Fibroblast of peridontal ligament (primary cell): ENCODE measurements around the gene PGPEP1.
"Not testable (repeated sequence)": the region's sequence is repeated elsewhere in the genome, so short reads cannot be mapped to it uniquely, and the experiment has no call there.

ENCODE experiments used
- DNase-seq: peaks from one replicate; pipeline ENCODE4 v3.0.0-alpha.2; 2010; ENCODE audit errors: extremely low read depth

Gene PGPEP1

DNA sequence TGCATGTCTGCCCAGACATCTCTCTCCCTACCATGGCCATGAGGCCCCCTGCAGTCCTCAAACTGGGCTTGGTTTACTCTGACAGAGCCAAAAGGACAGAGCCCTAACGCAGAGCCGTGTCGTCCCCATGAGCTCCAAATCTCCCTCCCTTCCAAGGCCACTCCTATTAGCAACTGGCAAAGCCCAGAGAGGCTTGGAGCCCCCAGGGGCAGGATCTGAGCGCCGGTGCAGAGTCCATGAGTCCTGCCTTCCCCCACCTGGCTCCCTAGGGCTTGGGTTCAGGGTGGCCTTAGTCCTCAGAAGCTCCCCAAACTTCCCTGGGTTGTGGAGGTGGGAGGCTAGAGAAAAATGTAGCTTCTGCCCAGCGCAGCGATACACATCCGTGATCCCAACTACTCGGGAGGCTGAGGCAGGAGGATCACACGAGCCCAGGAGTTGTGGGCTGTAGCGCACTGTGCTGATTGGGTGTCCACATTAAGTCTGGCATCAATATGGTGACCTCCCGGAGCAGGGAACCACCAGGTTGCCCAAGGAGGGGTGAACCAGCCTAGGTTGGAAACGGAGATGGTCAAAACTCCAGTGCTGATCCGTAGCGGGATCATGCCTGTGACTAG is 7.4 kb upstream of the PGPEP1 start:
- DNase-seq, result no peak

DNA sequence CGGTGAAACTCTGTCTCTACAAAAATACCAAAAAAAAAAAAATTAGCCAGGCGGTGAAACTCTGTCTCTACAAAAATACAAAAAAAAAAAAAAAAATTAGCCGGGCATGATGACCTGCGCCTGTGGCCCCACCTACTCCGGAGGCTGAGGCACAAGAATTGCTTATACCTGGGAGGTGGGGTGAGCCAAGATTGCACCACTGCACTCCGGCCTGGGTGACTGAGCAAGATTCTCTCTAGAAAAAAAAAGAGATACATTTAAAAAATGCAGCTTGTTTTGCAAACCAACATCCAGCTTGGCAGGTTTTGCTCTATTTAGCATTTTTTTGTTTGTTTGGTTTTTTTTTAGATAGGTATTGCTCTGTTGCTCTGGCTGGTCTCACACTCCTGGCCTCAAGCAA is 6.7 kb upstream of the PGPEP1 start:
- no peak for DNase-seq

DNA sequence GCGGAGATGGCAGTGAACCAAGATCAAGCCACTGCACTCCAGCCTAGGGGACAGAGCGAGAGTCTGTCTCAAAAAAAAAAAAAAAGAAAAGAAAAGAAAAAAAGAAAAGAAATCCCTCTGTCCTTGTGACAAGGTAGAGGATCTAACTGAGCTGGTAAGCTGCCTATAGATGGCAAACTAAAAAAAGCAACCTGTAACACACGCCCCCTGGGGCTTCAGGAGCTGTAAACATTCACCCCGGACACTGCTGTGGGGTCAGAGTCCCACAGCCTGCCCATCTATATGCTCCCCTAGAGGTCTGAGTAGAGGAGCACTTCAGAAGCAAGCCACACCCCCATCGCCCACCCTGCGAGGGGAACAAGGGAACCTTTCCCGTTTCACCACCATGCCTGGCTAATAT is 4.3 kb upstream of the PGPEP1 start:
- no peak for DNase-seq

DNA sequence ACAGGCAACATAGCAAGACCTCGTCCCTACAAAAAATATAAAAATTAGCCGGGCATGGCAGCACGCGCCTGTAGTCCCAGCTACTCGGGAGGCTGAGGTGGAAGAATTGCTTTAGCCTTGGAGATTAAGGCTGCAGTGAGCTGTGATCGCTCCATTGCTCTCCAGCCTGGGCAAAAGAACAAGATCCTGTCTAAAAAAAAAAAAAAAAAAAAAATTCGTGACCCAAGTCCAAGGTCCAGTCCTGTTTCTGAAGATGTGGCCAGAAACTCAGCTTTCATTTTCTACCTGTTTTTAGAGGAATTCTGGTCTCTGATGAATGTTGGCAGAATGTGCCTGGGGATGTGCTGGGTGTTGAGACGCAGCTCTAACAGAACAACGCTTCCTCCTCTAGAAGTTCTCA is 1.9 kb upstream of the PGPEP1 start:
- no peak for DNase-seq

DNA sequence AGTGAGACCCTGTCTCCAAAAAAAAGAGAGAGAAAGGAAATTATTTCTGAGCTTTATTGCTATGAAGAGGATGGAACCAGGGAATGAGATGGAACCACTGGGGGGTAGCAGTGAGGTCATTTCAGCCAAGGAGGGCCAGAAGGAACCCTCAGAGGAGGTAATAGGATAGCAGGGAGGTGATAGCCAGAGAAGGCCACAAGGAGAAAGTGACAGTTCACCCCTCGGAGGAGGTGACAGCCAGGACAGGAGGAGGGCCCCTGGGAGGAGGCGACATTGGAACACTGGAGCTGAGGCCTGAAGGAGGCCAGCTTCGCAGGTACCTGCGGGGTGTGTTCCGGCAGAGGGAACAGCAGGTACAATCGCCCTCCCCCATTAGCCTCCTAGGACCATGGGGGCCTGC is 675 bp upstream of the PGPEP1 start:
- no peak for DNase-seq

DNA sequence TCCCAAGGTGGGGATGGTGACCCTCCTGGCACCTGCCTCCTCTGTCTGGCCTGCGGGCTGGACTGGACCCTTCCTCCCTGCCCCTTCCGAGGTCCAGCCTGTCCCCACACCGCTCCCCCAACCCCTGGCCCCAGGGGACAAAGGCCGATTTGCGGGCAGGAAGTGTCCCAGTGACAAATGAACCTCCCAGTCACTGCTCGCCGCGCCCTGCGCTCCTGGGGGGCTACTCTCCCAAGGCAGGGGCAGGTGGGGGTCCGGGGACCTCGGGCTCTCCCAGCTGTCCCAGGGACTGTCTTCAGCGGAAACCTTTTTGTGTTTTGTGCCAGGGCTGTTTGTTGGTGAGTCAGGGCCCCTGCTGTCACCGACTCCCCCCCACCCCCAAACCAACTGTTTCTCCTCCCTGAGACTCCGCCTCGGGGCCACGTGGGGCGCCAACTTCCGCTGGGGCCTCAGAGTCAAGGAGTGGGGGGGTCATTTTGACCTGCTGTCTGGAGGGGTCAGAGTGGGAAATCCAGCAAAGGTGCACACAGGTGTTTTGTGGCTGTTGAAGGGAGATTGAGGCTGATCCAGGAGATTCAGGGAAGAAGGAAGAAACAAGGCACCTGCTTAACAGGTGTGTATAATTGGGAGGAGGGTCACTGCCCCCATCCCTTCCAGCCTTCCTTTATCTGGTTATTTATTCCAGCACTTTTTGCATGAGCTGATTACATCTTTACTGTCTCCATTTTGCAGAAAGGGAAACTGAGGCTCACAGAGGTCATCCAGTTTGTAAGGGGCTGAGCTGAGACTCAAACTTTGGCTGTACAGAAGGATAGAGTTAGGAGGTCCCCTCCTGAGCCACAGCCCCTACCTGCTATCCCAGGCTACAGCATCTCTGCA is 831 bp downstream of the PGPEP1 start:
- no peak for DNase-seq

DNA sequence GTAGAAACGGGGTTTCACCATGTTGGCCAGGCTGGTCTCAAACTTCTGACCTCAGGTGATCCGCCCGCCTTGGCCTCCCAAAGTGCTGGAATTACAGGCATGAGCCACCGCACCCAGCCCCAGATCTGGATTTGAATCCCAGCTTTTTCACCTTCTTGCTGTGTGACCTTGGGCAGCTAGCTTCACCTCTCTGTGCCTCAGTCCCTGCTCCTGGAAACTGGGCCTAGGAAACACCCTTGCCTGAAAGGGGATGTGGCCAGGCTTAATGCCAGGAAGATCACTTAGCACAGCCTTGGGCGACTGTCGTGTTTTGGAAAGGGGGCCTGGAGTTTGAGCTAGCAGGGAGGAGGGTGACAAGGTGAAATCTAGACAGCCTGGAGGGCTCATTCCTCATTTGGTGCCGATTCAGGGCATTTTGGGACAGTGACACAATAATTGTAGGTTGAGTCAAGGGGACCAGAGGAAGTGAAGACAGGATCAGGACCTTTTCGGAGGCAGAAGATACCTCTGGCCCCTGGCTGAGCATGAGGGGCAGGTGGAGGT is 1.8 kb downstream of the PGPEP1 start:
- DNase-seq, result no peak

DNA sequence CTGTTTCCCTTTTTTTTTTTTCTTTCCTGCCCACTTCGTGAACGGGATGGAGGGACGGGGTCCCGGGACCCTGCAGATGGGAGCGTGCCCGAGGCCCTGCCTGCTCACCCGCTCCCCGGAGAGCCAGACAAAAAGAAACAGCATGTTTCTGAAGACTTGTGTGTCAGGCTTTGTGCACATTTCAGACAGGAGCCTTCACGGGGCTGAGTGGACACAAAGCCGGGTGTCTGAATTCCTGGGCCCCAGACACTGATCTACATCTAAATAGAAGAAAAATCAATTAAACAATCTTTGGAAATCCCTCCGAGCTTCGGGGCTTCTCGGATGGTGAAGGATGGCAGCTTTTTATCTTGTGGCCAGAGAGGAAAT is 4.2 kb downstream of the PGPEP1 start:
- DNase-seq, result no peak

DNA sequence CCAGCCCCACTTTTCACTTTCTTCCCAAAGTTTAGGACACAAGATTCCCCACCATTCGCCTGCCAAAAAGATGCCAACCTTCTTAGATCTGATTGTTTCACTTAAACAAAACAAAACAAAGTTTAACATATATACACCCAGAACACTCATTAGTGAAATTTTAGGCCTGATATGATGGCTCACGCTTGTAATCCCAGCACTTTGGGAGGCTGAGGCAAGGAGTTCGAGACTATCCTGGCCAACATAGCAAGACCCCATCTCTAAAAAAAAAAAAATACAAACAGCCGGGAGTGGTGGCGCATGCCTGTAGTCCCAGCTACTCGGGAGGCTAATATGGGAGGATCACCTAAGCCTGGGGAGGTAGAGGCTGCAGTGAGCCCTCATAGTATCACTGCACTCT is 4.9 kb downstream of the PGPEP1 start:
- no peak for DNase-seq

DNA sequence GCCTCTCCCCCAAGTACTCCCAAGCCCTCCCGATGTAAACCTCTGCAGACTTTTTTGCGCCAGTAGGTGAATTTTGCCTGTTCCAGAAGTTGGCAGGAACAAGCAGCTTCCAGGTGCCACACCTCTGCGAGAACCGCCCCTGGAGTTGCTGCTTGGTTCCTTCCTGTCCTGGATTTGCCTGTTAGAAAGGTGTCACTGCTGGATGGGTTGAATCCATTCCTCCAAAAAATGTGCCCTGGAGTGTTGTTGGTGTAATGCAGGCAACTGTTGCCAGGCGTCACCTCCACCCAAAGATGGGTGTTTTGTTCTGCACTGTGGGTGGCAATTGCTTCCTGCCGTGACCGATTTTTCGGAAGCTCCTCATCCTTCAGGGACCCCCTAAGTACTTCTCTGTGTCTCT is 5.7 kb downstream of the PGPEP1 start:
- DNase-seq, result no peak

DNA sequence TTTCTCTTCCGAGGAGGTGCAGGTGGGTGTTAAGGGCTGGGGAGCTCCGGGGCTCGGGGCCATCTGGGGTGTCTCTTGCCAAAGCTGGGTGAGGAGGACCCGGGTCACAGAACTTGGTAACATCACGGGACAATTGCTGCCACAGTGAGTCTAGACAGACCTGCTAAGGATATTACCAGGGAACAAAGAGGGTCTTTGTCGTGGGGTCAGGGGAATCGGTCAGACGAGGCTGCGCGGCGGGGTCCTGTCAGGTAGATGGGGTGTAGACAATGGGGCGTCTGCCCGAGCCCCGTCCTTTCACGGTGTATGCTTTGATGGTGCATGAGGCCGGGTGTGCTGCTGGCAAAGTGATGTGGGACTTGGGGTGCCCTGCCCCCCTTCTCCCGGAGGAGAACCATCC is 7.8 kb downstream of the PGPEP1 start:
- no peak for DNase-seq

DNA sequence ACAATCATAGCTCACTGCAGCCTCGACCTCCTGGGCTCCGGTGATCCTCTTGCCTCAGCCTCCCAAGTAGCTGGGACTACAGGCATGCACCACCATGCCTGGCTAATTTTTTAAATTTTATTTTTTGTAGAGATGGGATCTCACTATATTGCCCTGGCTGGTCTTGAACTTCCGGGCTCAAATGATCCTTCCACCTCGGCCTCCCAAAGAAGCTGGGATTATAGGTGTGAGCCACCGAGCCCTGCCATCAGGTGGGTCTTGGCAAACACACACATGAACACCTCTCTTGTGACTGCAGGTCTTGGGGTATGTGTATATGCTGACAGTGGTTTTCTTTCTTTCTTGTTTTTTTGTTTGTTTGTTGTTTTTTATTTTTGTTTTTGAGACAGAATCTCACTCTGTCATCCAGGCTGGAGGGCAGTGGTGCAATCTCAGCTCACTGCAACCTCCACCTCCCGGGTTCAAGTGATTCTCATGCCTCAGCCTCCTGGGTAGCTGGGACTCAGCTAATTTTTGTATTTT is 8.5 kb downstream of the PGPEP1 start:
- not testable (repeated sequence) for DNase-seq

DNA sequence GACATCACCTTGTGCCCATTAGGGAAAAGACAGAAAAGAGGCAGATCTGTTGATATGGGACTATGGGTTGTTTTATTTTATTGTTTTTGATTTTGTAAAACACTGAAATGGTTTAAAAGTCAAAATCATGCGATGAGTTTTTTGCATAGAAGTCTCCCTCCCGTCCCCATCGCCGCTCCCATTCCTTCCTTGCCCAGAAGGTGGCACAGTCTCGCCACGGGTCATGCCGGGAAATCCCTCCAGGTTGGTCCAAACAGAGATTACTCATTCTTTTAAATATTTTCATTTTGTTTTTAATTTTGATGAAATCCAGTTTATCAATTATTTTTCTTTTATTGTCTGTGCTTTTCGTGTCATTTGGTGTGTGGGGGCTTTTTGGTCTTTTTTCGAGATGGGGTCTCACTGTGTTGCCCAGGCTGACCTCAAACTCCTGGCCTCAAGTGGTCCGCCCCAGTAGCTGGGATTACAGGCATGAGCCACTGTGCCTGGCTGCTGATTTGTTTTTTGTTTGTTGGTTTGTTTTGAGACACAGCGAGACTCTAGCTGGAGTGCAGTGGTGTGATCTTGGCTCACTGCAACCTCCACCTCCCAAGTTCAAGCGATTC is 9.2 kb downstream of the PGPEP1 start:
- DNase-seq, result peak; percentile 69

DNA sequence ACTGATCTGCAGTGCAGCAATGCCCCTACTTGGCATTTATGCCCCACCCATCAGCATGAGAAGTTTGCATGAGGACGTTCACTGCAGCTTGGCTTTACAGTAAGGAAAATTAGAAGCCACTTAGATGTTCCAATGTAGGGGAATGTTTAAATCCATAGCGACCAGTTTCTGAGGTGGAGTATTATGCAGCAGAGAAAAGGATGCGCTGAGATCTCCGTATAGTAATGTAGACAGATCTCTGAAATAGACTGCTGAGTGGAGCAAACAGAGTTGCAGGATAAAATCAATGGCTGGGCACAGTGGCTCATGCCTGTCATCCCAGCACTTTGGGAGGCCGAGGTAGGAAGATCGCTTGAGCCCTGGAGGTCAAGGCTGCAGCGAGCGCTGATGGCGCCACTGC is 10.1 kb downstream of the PGPEP1 start:
- no peak for DNase-seq

DNA sequence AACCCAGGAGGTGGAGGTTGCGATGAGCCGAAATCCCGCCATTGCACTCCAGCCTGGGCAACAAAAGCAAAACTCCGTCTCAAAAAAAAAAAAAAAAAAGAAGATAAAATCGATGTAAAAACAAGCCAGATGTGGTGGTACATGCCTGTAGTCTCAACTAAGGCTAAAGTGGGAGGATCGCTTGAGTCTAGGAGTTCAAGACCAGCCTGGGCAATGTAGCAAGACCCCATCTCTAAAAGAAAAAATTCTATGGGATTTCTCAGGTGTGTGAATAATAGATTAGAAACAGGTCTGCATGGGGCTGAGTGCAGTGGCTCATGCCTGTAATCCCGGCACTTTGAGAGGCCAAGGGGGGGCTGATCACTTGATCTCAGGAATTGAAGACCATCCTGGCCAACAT is 11.1 kb downstream of the PGPEP1 start:
- DNase-seq, result no peak

DNA sequence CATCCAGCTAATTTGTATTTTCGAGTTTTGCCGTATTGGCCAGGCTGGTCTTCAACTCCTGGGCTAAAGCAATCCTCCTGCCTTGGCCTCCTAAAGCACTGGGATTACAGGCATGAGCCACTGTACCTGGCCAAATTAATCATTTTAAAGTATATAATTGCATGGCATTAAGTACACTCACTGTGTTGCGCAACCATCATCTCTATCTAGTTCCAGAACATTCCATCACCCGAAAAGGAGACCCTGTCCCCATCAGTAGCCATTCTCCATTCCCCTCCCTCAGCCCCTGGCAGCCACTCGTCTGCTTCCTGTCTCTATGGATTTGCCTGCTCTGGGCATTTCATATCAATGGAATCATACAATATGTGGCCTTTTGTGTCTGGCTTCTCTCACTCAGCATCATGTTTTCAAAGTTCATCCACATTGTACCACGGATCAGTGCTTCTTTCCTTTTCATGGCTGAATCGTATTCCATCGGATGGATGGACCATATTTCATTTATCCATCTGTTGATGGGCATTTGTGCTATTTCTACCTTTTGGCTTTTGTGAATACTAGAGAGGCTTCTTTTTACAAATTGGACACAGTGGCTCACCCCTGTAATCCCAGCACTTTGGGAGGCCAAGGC is 13.1 kb downstream of the PGPEP1 start:
- DNase-seq, result no peak

DNA sequence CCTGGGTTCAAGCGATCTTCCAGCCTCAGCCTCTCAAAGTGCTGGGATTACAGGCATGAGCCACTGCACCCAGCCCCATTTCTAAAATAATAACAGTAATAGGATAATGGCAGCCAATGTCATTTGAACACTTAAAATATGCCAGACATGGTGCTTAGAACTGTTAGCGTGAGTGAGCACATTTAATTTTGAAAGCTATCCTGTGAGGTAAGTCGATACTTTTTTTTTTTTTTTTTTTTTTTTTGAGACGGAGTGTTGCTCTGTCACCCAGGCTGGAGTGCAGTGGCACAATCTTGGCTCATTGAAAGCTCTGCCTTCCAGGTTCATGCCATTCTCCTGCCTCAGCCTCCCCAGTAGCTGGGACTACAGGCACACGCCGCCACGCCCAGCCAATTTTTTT is 14.3 kb downstream of the PGPEP1 start:
- DNase-seq, result not testable (repeated sequence)

DNA sequence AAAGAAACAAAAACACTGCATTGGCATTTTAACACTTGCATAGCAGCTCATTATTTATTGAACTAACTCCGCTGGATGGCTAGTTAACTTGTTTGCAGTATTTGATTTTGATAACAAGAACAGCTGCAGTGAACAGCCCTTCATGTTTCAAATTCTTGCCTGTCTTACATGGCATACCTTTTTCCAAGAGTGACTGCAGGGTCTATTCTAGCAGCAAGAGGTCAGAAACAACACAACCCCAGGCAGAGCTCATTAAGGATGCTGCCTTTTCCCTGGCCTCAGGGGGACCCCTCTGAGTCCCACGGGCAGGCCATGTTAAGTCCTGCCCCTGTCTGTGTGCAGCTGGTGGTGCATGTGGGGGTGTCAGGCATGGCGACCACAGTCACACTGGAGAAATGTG is 16.6 kb downstream of the PGPEP1 start:
- no peak for DNase-seq

DNA sequence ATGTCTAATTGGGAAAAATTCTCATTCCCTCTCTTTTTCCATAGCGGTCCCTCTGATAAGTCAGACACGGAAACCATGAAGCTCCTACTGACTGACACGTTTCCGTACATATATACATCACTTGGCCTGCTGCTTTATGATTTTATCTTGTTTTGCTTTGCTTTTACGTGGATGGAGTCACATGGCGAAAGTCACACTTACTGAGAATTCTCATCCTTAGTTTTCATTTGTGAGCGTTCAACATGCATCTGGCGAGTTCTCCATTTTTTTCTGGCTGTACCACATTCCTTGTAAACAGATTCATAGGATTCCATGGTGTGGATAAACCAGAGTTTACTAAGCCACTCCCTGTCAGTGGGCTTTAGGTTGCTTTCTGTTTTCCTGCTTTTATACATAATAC is 21.2 kb downstream of the PGPEP1 start:
- no peak for DNase-seq

DNA sequence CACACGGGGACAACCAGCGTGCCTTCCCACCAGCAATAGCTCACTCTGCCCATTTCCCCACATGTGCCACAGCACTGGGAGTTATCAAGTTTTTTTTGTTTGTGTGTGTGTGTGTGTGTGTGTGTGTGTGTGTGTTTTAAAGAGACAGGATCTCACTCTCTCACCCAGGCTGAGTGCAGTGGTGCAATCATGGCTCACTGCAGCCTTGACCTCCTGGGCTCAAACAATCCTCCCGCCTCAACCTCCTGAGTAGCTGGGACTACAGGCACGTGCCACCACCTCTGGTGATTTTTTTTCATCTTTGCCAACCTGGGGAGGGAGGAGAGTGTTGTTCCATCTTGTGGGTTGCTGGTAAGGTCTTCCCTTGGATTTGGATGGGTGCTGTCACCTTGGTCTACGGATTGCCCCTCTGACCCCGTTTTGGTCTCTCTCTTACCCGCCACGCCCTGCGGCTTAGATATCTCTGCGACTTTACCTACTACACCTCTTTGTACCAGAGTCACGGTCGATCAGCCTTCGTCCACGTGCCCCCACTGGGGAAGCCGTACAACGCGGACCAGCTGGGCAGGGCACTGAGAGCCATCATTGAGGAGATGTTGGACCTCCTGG is 22.6 kb downstream of the PGPEP1 start:
- no peak for DNase-seq

DNA sequence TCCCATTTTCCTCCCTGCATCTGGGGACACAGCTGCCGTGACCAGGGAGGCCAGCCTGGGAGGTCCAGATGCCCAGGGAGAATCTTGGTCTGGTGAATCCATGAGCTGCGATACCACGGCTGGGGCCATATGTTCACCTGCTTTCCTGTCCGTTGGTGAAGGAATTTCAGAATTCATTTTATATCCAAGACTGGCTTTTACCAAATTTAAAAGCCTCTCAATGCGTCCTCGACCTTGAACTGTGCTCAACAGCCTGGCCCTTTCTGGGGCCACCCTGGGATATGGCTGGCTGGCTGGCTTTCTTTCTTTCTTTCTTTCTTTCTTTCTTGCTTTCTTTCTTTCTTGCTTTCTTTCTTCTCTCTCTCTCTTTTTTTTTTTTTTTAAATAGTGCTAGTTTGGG is 23.4 kb downstream of the PGPEP1 start:
- DNase-seq, result no peak
